ENCODE data around the gene BMP4.

- TF ChIP-seq CTCF (optimal IDR thresholded peaks at IDR 0.05 in 1 of 3, IDR thresholded peaks at IDR 0.05 in 1 of 3, conservative IDR thresholded peaks at IDR 0.05 in 1 of 3; ENCODE audit: extremely low read depth in 1 of 3, insufficient read depth in 2 of 3, low read length in 3 of 3) (no peak), EZH2 (IDR thresholded peaks at IDR 0.05; ENCODE audit: low read length) (no peak)
Measured at GRCh38 chr14:53983112-53983511, 26.5 kb upstream of the BMP4 start.
